Suprapubic skin (tissue), 4 donors: ENCODE data around the gene TMEM271. TPM values are rescaled to one million over a fixed set of nuclear protein-coding genes. Genes with fewer than 3 reads are reported as not detected.

Experiments
- DNase-seq, 2 donors: peaks; one replicate each; pipeline ENCODE4 v3.0.0-alpha.2; 2019; ENCODE audit warnings: low spot score in 2 of 2
- H3K27ac ChIP-seq: fragments of 200-600 bp; sonication (generic); one replicate; pipeline ENCODE4 v1.5.1; 2019
- H3K27me3 ChIP-seq: fragments of 200-600 bp; sonication (generic); one replicate; pipeline ENCODE4 v1.5.1; 2019
- H3K36me3 ChIP-seq: fragments of 200-600 bp; sonication (generic); one replicate; pipeline ENCODE4 v1.5.1; 2019
- H3K4me1 ChIP-seq: fragments of 200-600 bp; sonication (generic); one replicate; pipeline ENCODE4 v1.5.1; 2019
- H3K4me3 ChIP-seq: fragments of 200-600 bp; sonication (generic); one replicate; pipeline ENCODE4 v1.5.1; 2019; ENCODE audit warnings: mild to moderate bottlenecking
- H3K9me3 ChIP-seq: fragments of 200-600 bp; sonication (generic); one replicate; pipeline ENCODE4 v1.5.1; 2019
- EP300 ChIP-seq: sonication (generic); formaldehyde crosslinking; IDR thresholded peaks from one replicate; pipeline ENCODE4 v1.6.1; 2017; ENCODE audit warnings: antibody characterized with exemption
- POLR2A ChIP-seq, 2 donors: fragments of 450-650 bp; IDR thresholded peaks; one replicate each; pipeline ENCODE4 v1.6.1; 2017; ENCODE audit warnings: antibody characterized with exemption in 2 of 2, mild to moderate bottlenecking in 2 of 2, moderate library complexity in 2 of 2
- POLR2AphosphoS5 ChIP-seq, 3 donors: sonication (generic); formaldehyde crosslinking; IDR thresholded peaks; one replicate each; pipeline ENCODE4 v1.6.1; 2017; ENCODE audit warnings: antibody characterized with exemption in 3 of 3
- WGBS: methylation state at CpG from one replicate; pipeline ENCODE4 v1.1.5; 2018; 5-methylcytosine and 5-hydroxymethylcytosine counted together
- total RNA-seq, 4 donors: library from RNA; depleted of rRNA; stranded (reverse); fragments of >200 nt; gene quantifications; one replicate each; pipeline ENCODE4 v1.1.0, GENCODE V29; 2016
- TF ChIP-seq, protein P1 (sequence below), 2 donors: fragments of 200-600 bp in 1 of 2; fragments of 450-650 bp in 1 of 2; sonication (generic) in 1 of 2; IDR thresholded peaks; one replicate each; pipeline ENCODE4 v1.5.1; 2016 to 2019; ENCODE audit warnings: antibody characterized with exemption in 2 of 2, mild to moderate bottlenecking in 1 of 2, moderate library complexity in 1 of 2

The TMEM271 gene
- total RNA-seq, 4 donors from 2014 or later, result 0.40 to 8.7 (median 3.5) TPM

DNA sequence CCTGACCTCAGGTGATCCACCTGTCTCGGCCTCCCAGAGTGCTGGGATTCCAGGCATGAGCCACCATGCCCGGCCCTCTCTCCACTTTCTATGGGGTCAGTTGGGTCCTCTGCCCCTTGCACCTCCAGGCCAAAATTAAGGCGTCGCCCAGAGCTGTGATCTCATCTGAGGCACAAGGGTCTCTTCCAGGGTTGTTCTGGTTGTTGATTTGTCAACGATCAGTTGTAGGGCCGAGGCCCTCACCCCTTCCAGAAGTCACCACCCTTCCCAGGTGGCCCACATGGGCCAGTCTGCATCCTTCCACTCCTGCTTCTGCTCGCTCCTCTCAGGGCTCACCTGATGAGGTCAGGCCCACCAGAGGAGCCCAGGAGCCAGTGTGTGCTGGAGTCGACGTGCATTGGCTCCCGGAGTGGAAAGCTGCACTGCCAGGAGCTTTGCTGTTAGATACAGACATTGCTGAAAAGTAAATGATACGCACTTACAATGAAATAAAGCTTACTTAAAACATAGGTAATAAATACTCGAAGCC lies 14.3 kb upstream of the TMEM271 start:
- Histone ChIP-seq H3K27ac (no peak overlapping the region), H3K9me3 (no peaks in the 10 kb centered on the region), H3K36me3 (no peaks in the 10 kb centered on the region), H3K4me1 (no peaks in the 10 kb centered on the region), H3K27me3 (peaks cover 27% of the 10 kb centered on the region), H3K4me3 (no peak overlapping the region)
- no peak for DNase-seq
- WGBS, result 92% methylated on average over 7 of the region's 12 CpGs
- TF ChIP-seq, protein P1, sequence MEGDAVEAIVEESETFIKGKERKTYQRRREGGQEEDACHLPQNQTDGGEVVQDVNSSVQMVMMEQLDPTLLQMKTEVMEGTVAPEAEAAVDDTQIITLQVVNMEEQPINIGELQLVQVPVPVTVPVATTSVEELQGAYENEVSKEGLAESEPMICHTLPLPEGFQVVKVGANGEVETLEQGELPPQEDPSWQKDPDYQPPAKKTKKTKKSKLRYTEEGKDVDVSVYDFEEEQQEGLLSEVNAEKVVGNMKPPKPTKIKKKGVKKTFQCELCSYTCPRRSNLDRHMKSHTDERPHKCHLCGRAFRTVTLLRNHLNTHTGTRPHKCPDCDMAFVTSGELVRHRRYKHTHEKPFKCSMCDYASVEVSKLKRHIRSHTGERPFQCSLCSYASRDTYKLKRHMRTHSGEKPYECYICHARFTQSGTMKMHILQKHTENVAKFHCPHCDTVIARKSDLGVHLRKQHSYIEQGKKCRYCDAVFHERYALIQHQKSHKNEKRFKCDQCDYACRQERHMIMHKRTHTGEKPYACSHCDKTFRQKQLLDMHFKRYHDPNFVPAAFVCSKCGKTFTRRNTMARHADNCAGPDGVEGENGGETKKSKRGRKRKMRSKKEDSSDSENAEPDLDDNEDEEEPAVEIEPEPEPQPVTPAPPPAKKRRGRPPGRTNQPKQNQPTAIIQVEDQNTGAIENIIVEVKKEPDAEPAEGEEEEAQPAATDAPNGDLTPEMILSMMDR (IDR thresholded peaks at IDR 0.05), result no peak
- no peak for TF ChIP-seq POLR2A (IDR thresholded peaks at IDR 0.05)

DNA sequence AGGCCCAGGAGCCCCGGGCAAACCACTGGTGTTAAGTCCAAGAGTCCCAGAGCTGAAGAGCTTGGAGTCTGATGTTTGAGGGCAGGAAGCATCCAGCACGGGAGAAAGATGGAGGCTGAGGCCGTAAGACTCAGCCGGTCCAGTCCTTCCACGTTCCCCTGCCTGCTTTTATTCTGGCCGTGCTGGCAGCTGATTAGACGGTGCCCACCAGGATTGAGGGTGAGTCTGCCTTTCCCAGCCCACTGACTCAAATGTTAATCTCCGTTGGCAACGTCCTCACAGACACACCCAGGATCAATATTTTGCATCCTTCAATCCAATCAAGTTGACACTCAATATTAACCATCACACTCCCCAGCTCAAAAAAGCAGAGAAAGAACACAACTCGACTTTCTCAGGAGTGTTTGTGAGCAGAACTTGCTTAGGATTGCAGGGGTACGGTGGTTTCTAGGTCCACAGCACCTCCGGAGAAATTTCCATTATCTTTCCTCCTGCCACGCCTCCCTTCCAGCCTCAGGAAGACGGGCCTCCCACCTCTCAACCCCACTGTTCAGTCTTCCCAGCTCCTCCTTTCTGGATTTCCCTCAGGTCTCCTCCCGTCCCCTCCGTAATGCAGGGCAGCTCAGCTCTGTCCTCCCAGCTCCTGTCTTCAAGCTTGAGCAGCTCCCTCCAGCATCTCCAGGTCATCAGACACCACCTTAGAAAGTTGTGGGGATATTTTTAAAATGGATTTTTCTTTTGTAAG lies 13.3 kb upstream of the TMEM271 start:
- no peaks in the 10 kb centered on the region for H3K36me3 ChIP-seq
- no peaks in the 10 kb centered on the region for H3K9me3 ChIP-seq
- no peaks in the 10 kb centered on the region for H3K4me1 ChIP-seq
- H3K27ac ChIP-seq, result no peak overlapping the region
- H3K27me3 ChIP-seq, result peaks cover 27% of the 10 kb centered on the region
- DNase-seq, result no peak
- no peak overlapping the region for H3K4me3 ChIP-seq
- TF ChIP-seq POLR2AphosphoS5 (IDR thresholded peaks at IDR 0.05), result no peak
- no peak for TF ChIP-seq EP300
- TF ChIP-seq, protein P1 (IDR thresholded peaks at IDR 0.05), result no peak
- no peak for TF ChIP-seq POLR2A (IDR thresholded peaks at IDR 0.05)
- 86% methylated on average over 16 of the region's 16 CpGs for WGBS

DNA sequence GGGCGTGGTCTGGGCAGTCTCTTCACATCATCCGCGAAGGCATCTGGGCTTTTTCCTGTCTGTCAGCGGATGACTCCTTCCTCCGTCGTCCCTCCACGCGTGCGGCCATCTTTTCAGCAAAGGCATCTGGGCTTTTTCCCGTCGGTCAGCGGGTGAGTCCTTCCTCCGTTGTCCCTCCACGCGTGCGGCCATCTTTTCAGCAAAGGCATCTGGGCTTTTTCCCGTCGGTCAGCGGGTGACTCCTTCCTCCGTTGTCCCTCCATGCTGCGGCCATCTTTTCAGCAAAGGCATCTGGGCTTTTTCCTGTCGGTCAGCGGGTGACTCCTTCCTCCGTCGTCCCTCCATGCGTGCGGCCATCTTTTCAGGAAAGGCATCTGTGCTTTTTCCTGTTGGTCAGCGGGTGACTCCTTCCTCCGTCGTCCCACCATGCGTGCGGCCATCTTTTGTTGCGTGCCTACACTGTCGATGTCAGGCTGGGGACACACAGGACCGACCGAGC lies 12.3 kb upstream of the TMEM271 start:
- no peak overlapping the region for H3K27ac ChIP-seq
- TF ChIP-seq, protein P1 (IDR thresholded peaks at IDR 0.05), result no peak
- TF ChIP-seq EP300 (no peak), POLR2A (IDR thresholded peaks at IDR 0.05) (no peak), POLR2AphosphoS5 (IDR thresholded peaks at IDR 0.05) (no peak)
- no peaks in the 10 kb centered on the region for H3K36me3 ChIP-seq
- no peaks in the 10 kb centered on the region for H3K9me3 ChIP-seq
- H3K4me1 ChIP-seq, result no peaks in the 10 kb centered on the region
- no peak for DNase-seq
- H3K4me3 ChIP-seq, result no peak overlapping the region
- H3K27me3 ChIP-seq, result peaks cover 23% of the 10 kb centered on the region
- WGBS, result 78% methylated on average over 36 of the region's 36 CpGs

DNA sequence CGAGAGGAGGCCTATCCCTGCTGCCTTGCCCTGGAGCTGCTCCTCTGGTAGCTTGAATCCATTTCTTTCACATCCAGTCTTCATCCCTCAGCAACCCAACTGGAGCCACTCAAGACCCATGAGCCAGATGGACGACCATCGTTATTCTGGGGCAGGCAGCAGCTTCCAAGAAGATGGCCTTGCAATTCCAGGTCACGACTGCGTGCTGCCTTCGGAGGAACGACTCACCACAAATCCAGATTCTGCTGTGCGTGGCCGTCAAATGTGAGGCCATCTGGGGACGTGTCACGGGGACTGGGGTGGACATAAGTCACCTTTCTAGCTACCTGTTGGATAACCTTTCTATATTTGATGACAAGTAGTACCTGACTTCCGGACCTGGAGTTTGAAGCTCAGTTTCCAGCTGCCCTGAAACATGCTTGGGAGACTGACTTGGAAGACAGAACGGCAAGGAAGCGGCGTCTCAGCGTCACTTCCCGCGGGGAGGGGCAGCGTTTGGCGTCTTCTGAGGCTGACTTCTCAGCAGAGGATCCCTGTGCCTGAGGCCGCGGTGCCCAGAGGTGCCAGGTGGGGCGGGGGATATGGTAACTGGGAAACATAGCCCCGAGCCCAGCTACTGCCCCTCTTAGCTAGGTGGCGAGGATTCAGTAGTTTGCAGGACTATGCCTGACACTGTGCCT lies 11.7 kb upstream of the TMEM271 start:
- Histone ChIP-seq H3K36me3 (no peaks in the 10 kb centered on the region), H3K4me1 (no peaks in the 10 kb centered on the region), H3K9me3 (no peaks in the 10 kb centered on the region), H3K27me3 (peaks cover 25% of the 10 kb centered on the region), H3K4me3 (no peak overlapping the region), H3K27ac (no peak overlapping the region)
- DNase-seq, result no peak
- WGBS, result 79% methylated on average over 19 of the region's 25 CpGs
- TF ChIP-seq POLR2A (IDR thresholded peaks at IDR 0.05), result no peak
- TF ChIP-seq, protein P1 (IDR thresholded peaks at IDR 0.05), result no peak
- no peak for TF ChIP-seq POLR2AphosphoS5 (IDR thresholded peaks at IDR 0.05)

GRCh38 chr4:583820-584219 lies 7.7 kb upstream of the TMEM271 start:
- no peak for DNase-seq
- Histone ChIP-seq H3K27ac (no peak overlapping the region), H3K4me1 (no peaks in the 10 kb centered on the region), H3K27me3 (peaks cover 29% of the 10 kb centered on the region), H3K9me3 (no peaks in the 10 kb centered on the region), H3K36me3 (no peaks in the 10 kb centered on the region), H3K4me3 (no peak overlapping the region)
- 89% methylated on average over 2 of the region's 2 CpGs for WGBS
- TF ChIP-seq POLR2AphosphoS5 (IDR thresholded peaks at IDR 0.05) (no peak), EP300 (no peak), POLR2A (IDR thresholded peaks at IDR 0.05) (no peak)
- TF ChIP-seq, protein P1 (IDR thresholded peaks at IDR 0.05), result no peak
